ENCODE results near the gene NTN1.

The NTN1 gene

GRCh38 chr17:9244066-9245052, 223.0 kb downstream of the NTN1 start:
- DNase-seq (ENCODE audit: extremely low read depth, low read depth): peak; percentile 91
- no peak for TF ChIP-seq CTCF (IDR thresholded peaks at IDR 0.05; ENCODE audit: low read depth, low read length)

- TF ChIP-seq CTCF (IDR thresholded peaks at IDR 0.05; ENCODE audit: low read depth, low read length): no peak
- DNase-seq (ENCODE audit: extremely low read depth, low read depth): no peak
These were observed 226.2 kb downstream of the NTN1 start for GRCh38 chr17:9247401-9247938.

GRCh38 chr17:9249245-9249953, 228.1 kb downstream of the NTN1 start:
- no peak for TF ChIP-seq CTCF (IDR thresholded peaks at IDR 0.05; ENCODE audit: low read depth, low read length)
- DNase-seq (ENCODE audit: extremely low read depth, low read depth): no peak

- no peak for TF ChIP-seq CTCF (IDR thresholded peaks at IDR 0.05; ENCODE audit: low read depth, low read length)
- DNase-seq (ENCODE audit: extremely low read depth, low read depth): no peak
These were observed 230.0 kb downstream of the NTN1 start for GRCh38 chr17:9251273-9251672.

- TF ChIP-seq CTCF (IDR thresholded peaks at IDR 0.05; ENCODE audit: low read depth, low read length): no peak
- no peak for DNase-seq (ENCODE audit: extremely low read depth, low read depth)
These were observed 232.0 kb downstream of the NTN1 start for GRCh38 chr17:9253308-9253707.

GRCh38 chr17:9254841-9255240, 233.5 kb downstream of the NTN1 start:
- TF ChIP-seq CTCF (IDR thresholded peaks at IDR 0.05; ENCODE audit: low read depth, low read length): no peak

GRCh38 chr17:9255833-9256232, 234.5 kb downstream of the NTN1 start:
- DNase-seq (ENCODE audit: extremely low read depth, low read depth): no peak
- no peak for TF ChIP-seq CTCF (IDR thresholded peaks at IDR 0.05; ENCODE audit: low read depth, low read length)

More at GRCh38 chr17:9254841-9255240, 233.5 kb downstream of the NTN1 start:
- no peak for DNase-seq (ENCODE audit: extremely low read depth, low read depth)
